Stimulated activated CD8-positive, alpha-beta memory T cell treated with anti-CD3 and anti-CD28 coated beads, Interleukin-7, amount 100 ng/mL, for 1 hour (primary cell): Measurements from ENCODE around the gene CYBC1.
"Not testable (repeated sequence)": the region's sequence is repeated elsewhere in the genome, so short reads cannot be mapped to it uniquely, and the experiment has no call there.

Experiments
- DNase-seq, 2 donors: peaks; one replicate each; pipeline ENCODE4 v3.0.0-alpha.2; 2020; ENCODE audit warnings: low read depth in 2 of 2

The CYBC1 gene

DNA sequence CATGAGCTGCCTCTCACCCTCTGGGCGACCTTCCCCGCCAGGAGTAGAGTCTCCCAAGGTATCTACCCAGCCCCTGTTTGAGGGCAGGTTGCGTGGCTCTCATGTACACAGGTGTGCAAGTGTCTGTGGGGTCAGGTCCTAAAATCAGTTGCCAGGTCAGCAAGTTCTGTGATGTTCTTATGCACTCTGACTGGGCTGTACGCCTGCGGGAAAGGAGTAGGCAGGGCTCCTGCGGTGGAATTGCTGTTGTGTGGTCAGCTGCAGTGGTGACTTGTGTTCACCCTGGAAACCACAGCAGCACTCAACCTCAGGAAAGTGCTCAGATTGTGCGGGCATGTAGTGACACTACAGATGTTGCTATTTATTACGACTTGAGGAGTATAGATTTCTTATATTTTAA is 27.4 kb upstream of the CYBC1 start:
- no peak for DNase-seq

- DNase-seq = no peak
These were observed 24.9 kb upstream of the CYBC1 start for GRCh38 chr17:82475458-82475857.

DNA sequence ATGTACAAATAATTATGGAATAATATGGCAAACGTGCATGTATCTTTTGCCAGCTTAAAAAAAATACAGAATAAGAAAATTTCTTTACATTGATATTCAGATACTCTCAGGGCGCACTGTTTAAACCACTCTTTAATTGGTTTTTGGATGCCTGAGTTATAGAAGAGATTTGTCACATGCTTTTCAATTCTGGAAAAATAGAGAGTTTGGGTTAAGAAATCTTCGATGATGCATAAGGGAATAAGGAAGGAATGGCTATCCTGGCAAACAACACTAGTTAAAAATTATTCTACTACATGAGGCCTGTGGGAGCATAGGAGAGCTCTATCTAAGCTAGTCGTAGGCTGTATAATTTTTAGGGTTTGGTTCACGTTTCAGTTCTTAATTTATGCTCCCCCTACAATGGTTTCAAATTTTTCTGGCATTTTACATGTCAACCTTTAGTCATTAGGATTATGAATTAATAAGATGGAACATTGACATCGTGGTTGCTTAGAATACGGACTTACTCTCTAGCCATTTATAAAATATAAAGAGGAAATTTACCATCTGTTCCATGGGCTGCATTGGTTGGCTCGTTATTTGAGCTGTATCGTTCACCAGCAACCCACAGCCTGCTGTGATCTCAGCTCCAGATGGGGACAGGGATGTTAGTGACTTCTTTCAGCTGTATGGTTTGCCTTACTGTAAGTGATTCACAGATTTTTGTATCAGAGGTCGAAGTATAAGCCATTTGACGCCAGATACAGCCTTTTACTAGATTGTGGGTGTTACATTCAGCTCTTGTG is 23.9 kb upstream of the CYBC1 start:
- no peak for DNase-seq

DNA sequence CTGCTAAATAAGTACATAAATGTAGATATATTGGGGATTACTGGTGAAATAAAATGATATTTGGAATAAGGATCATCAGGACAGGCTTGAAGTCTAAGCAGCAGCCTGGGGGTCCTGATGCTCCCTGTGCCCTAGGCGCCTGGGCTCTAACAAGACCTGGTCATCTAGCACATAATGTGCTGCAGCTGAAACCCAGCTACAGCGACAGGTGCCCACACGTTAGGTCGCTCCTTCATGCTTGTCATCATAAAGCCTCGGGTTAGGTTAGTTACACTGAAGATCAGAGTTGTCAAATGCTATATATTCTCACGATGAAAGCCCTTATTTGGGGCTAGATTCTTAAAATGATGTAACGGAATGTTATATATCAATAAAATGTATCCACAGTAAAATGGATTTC is 19.5 kb upstream of the CYBC1 start:
- no peak for DNase-seq

DNA sequence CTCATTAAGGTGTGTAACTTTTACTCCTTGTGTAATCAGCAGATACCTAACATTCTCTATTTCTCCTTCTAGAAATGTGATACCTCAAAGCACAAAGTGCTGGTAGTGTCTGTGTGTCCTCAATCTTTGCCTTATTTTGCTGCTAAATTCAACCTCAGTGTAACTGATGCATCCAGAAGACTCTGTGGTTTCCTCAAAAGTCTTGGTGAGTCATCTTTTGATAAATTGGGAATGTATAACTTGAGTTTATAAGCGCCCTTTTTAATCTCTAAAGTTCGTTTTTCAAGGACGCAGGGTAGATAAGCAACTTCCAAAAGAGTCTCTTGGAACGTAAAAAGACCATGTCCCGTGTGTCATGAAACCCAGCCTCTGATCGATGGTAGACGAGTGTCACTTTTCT is 18.1 kb upstream of the CYBC1 start:
- no peak for DNase-seq

DNA sequence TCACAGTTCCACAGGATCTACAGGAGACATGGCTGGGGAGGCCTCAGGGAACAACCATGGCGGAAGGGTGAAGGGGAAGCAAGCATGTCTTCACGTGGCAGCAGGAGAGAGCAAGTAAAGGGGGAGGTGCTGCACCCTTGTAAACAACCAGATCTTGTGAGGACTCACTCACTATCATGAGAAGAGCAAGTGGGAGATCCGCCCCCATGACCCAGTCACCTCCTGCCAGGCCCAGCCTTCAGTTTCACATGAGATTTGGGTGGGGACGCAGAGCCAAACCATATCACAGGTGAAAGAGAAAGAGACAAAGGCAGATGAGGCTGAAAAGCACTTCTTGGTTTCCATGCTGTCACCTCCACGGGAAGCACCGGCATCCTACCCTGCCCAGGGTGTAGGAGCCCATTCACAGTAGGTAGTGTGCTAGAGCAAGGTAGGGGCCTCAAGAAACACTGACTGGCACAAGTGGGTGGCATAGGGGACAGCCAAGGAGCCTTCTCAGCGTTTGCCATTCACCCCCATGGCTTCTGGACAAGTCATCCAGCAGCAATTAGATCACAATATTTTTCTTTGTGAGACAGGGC is 14.6 kb upstream of the CYBC1 start:
- no peak for DNase-seq

DNA sequence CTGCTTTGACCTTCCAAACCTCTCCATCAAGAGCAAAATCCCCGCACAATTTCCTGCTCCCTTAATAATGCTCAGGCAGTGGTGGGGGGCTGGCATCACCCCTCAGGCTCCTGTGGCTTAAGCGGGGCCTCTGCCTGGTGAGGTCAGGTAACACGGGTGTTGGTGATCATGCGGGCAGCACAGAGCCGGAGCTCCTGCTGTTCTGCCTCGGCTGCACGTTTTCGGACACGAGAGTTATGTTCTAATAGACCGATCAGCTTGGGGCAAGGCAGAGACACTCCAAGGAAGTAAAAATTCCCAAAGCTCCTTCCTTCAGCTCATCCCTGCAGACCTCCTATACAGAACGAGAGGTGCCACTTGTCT is 14.0 kb upstream of the CYBC1 start:
- no peak for DNase-seq

GRCh38 chr17:82463925-82464566 is 13.5 kb upstream of the CYBC1 start:
- DNase-seq = no peak

DNA sequence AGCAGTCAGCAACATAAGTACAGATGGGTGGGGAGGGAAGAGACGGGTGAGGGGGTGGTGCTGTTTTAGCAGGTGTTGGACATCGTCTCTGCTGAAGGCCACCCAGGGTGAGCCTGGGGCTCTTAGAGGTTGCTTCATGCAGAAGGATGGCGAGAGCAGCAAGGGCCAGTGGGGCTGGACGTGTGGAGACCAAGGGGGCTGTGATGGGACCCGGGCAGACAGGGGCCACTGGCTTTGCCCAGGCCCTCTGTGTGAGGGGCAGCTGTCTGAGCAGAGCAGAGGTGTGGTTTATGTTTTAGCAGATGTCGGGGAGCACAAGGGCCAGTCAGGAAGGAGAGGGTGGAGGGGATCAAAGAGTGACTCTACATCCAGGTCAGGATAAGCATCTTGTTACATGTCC is 12.8 kb upstream of the CYBC1 start:
- DNase-seq = no peak

DNA sequence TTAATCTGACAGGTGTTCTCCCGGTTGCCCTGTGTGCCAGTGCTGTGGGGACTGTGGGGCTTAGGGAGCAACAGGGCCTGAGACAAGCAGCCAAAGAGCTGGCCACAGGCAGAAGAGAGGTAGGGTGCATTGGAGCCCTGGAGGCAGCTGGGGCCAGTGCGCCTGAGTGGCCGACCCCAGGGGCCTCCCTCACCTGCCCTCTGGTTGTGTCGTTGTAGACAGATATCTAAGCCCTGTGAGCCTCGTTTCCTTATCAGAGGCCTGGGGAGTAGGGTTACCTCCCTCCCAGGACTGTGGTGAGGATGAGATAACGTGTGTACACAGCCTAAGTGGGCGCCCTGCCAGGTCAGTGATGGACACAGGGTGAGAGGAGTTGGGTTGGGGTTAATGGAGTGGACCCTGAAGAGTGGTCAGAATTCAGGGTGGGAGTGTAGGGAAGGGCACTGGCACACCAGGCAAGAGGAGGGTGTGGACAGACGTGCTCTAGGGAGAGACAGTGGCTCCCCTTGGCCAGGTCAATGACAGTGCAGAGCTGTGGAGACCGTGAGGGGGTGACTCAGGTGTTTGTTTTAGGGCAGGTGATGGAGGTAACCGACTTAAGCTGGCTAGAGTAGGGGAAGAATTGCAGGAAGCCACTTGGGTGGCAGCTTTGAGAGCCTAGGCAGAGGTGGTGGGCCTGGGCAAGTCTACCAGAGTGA is 11.4 kb upstream of the CYBC1 start:
- no peak for DNase-seq

GRCh38 chr17:82459936-82460335 is 9.4 kb upstream of the CYBC1 start:
- DNase-seq = not testable (repeated sequence)

DNA sequence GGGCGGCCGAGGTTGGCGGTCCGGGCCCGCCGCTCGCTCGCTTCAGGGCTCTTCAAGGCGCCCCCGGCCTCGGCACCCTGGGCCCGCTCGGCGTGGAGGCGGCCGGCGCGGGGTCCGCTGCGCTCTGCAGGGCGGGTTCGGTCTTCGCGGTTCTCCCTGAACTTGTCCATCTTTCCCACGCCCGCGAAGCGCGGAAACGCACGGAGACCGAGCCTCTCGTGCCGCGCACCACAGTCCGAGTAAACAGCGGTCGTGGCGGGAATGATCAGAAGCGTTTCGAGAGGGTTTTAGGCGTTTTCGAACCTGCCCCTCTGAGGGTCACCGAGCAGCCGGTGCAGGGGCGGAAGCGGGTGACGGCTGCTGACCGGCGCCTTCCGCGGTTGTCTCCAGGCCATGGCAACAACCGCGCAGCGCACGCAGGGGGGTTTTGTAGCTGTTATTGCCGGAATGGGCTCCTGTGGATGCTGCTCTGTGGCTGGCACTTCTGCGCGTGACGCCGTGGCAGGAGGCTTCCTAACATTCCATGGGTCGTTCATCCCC is 8.4 kb upstream of the CYBC1 start:
- DNase-seq = no peak

DNA sequence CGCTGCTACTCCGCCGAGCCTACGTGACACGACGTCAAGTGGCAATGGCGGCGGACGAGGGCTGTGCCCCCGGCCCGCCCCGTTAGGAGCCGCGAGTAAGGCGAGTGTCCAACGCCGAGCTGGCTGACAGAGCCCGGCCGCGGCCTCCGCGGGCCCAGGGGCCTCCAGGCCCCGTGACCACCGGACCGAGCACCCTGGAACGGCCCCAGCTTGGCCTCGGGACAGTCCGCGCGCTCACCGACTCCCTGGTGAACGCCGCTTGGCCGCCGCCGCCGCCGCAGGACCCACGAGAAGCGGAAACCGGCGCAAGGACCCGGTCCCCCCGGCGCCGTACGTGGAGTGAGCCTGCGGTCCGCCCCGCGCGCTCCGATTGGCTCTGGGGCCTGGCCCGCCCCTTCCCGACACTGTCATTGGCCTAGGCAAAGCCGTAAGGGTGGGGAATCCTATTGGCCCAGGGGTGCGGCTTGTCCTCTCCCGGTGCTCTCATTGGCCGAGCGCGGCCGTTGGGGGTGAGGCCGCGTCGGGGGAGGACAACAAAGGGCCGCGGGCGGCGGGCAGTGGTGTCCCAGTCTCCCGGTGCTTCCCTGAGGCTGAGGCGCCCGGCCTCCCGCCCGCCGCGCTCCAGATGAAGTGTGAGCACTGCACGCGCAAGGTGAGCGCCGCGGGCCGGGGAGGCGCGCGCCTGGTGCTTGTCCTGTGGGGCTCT is 7.8 kb upstream of the CYBC1 start, which contains the start of gene NARF:
NARF (plus strand) TSS at position 563 of the 706 bp plus-strand sequence; CDS start at position 626, 63 bp downstream.
- peak; percentile 90 to 91 for DNase-seq

- no peak for DNase-seq
These were observed 7.3 kb upstream of the CYBC1 start for GRCh38 chr17:82457929-82458178.

DNA sequence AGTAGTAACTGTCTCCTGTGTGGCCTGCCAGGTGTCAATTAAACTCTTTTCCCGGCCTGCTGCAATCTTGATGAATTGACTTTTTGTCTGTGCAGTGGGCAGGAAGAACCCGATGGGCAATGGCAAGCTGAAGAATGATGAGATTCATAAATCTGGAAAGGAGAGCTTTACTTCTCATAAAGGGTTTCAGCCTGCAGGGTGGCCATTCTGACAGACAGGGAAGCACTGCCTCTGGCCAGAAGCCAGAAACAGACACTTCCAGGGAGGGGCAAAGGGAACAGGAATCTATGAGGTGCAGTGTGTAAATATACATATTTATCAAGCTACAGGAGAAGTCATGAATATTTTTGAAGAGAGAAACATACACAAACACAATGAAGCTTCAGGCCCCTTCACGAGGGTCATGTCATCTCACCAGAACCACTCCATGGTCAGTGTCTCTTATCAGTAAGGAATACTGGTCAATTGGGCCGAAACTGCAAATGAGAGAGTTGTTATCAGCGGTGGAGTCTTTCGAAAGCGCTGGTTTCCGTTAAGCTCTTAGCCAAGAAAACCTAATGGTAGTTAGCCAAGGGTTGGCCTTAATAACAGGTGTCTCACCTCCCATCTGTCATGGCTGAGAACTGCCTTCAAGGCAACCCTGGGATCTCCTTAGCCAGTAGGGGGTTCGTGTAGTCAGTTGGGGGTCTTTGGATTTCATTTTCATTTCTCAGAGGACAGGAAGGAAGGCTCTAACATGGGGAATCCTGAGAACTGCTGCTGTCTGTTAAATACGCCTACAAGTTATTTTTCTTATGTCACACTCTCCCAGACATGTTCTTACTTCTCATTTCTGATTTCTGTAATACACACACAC is 6.7 kb upstream of the CYBC1 start:
- no peak for DNase-seq

- not testable (repeated sequence) for DNase-seq
These were observed 3.2 kb upstream of the CYBC1 start for GRCh38 chr17:82453706-82454105.

GRCh38 chr17:82453151-82453550 is 2.6 kb upstream of the CYBC1 start:
- DNase-seq = not testable (repeated sequence)

- DNase-seq = no peak
These were observed 1.6 kb upstream of the CYBC1 start for GRCh38 chr17:82452162-82452561.

GRCh38 chr17:82449883-82450356 is 632 bp downstream of the CYBC1 start:
- no peak for DNase-seq

DNA sequence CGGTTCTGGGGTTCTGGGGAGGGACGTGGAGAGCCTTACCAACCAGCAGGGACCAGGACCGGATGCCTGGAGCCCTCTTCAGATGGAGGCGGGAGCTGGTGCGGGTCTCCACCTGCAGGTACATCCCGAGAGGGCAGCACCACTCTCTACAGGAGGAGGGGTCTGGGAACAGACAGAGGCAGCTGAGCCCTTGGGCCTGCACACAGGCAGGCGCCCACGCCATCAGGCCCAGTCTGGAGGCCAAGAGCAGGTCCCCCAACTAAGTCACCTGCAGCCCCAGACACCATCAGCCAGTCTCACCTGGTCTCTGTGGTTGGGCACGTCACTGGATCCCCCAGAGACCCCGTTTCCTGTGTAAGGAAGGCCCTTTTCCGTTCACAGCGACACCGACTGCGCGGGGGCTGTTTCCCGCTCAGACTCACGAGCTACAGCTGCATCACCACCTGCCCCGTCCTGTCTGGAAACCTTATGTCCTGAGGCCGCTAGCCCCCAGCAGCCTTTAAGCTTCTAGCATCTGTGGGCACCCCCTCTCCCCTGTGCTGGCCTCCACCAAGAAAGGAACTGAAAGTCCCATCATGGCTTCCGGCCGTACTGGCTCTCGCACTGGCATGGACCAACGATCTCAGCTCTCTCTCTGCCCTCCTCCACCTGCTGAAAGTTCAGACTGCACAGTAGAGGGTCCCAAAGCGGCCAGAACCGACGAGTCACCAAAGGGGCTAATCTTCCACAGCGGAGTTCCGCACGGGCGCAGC is 1.2 kb downstream of the CYBC1 start:
- DNase-seq = peak; percentile 44 to 54
